ENCODE results near the gene SRP72. TPM values are rescaled to one million over a fixed set of nuclear protein-coding genes. Genes with fewer than 3 reads are reported as not detected.
A peak's percentile ranks its signal among the peaks of the same experiment; 100 is the strongest.

SRP72 gene
- total and polyA plus RNA-seq, 2 of the 8 experiments (the other 6 are each of a cell fraction or from before 2014, with no cell fraction given) = 37.7 to 144 TPM

- Histone ChIP-seq H3K4me1 (replicated peaks in 1 of 4; ENCODE audit: control insufficient read depth in 3 of 4, insufficient read depth in 4 of 4, low read length in 3 of 4) (no peaks in the 10 kb centered on the region), H2AK5ac (ENCODE audit: low read depth, low read length) (no peak overlapping the region), H3K23me2 (ENCODE audit: low read depth, low read length) (no peaks in the 10 kb centered on the region), H2BK20ac (ENCODE audit: low read length) (no peak overlapping the region), H2BK15ac (ENCODE audit: low read length) (no peak overlapping the region), H3K27me3 (replicated peaks in 1 of 4; ENCODE audit: control insufficient read depth in 3 of 4, extremely low read depth in 1 of 4, insufficient read depth in 3 of 4, low read length in 3 of 4) (no peaks in the 10 kb centered on the region), H3K4me3 (ENCODE audit: extremely low read depth in 1 of 4, insufficient read depth in 2 of 4, low read depth in 3 of 4, low read length in 4 of 4) (no peak overlapping the region), H4K5ac (ENCODE audit: insufficient read length, low read depth, low read length) (no peak overlapping the region), H2BK5ac (ENCODE audit: low read depth, low read length) (no peak overlapping the region), H4K8ac (ENCODE audit: extremely low read depth, insufficient read depth, low read length) (no peak overlapping the region), H3K18ac (ENCODE audit: extremely low read depth, low read length) (no peak overlapping the region), H2BK12ac (ENCODE audit: low read depth, low read length) (no peak overlapping the region), H2AFZ (ENCODE audit: low read length) (no peak overlapping the region), H3K27ac (ENCODE audit: low read depth, low read length) (no peak overlapping the region), H3K4ac (replicated peaks; ENCODE audit: insufficient read length, low read depth, low read length) (no peak overlapping the region), H3K36me3 (ENCODE audit: control insufficient read depth in 2 of 4, insufficient read depth in 4 of 4, low read length in 3 of 4) (no peaks in the 10 kb centered on the region), H3K79me1 (ENCODE audit: low read depth, low read length) (no peaks in the 10 kb centered on the region), H2BK120ac (replicated peaks; ENCODE audit: low read depth, low read length) (no peak overlapping the region), H4K20me1 (replicated peaks in 1 of 2; ENCODE audit: control insufficient read depth in 1 of 2, insufficient read depth in 2 of 2, low read length in 2 of 2) (no peaks in the 10 kb centered on the region), H3K56ac (replicated peaks; ENCODE audit: insufficient read length, low read depth, low read length) (no peak overlapping the region), H3K9ac (replicated peaks in 1 of 4; ENCODE audit: extremely low read depth in 1 of 4, low read depth in 3 of 4, low read length in 3 of 4) (peak overlapping the region in 1 of 4 experiments; percentile 61; a peak in 1 of 7 replicates), H3K9me3 (ENCODE audit: insufficient read depth in 2 of 2, low read depth in 1 of 2, low read length in 1 of 2) (no peaks in the 10 kb centered on the region), H3K23ac (ENCODE audit: insufficient read length) (no peak overlapping the region), H3K4me2 (ENCODE audit: insufficient read depth in 1 of 2, low read depth in 2 of 2, low read length in 2 of 2) (no peak overlapping the region), H3K79me2 (ENCODE audit: control insufficient read depth in 1 of 2, insufficient read depth in 2 of 2, low read length in 2 of 2) (no peaks in the 10 kb centered on the region), H4K91ac (replicated peaks; ENCODE audit: insufficient read length, low read length) (no peak overlapping the region), H3K14ac (ENCODE audit: insufficient read length) (no peak overlapping the region)
- POLR2A ChIA-PET (ENCODE audit: partially characterized antibody) = no interaction called here
- no peak for DNase-seq (ENCODE audit: low read depth in 1 of 2, low spot score in 2 of 2)
- TF ChIP-seq RFX5 (IDR thresholded peaks at IDR 0.05; ENCODE audit: borderline replicate concordance, low read depth, low read length) (no peak), KDM4A (IDR thresholded peaks at IDR 0.05; ENCODE audit: low read depth, low read length, severe bottlenecking) (no peak), CHD2 (IDR thresholded peaks at IDR 0.05; ENCODE audit: low read length) (no peak), SIRT6 (IDR thresholded peaks at IDR 0.05; ENCODE audit: low read length) (no peak), JUN (IDR thresholded peaks at IDR 0.05; ENCODE audit: low read depth, low read length) (no peak), BACH1 (IDR thresholded peaks at IDR 0.05; ENCODE audit: low read length) (no peak), ATF3 (IDR thresholded peaks at IDR 0.05; ENCODE audit: insufficient read depth, low read depth, low read length) (no peak), BRCA1 (IDR thresholded peaks at IDR 0.05; ENCODE audit: low read depth, low read length) (no peak), TAF1 (IDR thresholded peaks at IDR 0.05; ENCODE audit: low read depth, low read length) (no peak), JUND (IDR thresholded peaks at IDR 0.05; ENCODE audit: low read length) (no peak), EP300 (IDR thresholded peaks at IDR 0.05; ENCODE audit: borderline replicate concordance in 1 of 2, low read depth in 2 of 2, low read length in 2 of 2) (no peak), RBBP5 (IDR thresholded peaks at IDR 0.05; ENCODE audit: borderline replicate concordance, low read depth, low read length) (no peak), POLR2AphosphoS5 (IDR thresholded peaks at IDR 0.05; ENCODE audit: low read depth, low read length) (no peak), MAX (IDR thresholded peaks at IDR 0.05) (no peak)
- FAIRE-seq = no peak
- CTCF ChIA-PET (ENCODE audit: partially characterized antibody) = interaction anchor here (1.3 to 1.5 kb wide), 2 partner anchors 9 to 24 kb away, joined by 4 read pairs; no protein-coding TSS in a partner anchor
Observed at GRCh38 chr4:56552273-56552672, 84.9 kb downstream of the SRP72 start.
